NT2/D1 (cell line): ENCODE measurements around the gene CMBL.

Source experiments
- YY1 ChIP-seq: IDR thresholded peaks from 2 replicates; pipeline ENCODE4 v1.6.1; 2011; ENCODE audit not compliant: insufficient read length, insufficient read depth
- ZNF274 ChIP-seq: IDR thresholded peaks from 2 replicates; pipeline ENCODE4 v1.6.1; 2011; ENCODE audit warnings: mild to moderate bottlenecking, low read depth, low read length

GRCh38 chr5:10288592-10289219, 19.0 kb downstream of the CMBL start:
- TF ChIP-seq ZNF274 (no peak), YY1 (no peak)
